GM23338 (cell line): ENCODE data around the gene MATCAP1. TPM values are rescaled to one million over a fixed set of nuclear protein-coding genes. Genes with fewer than 3 reads are reported as not detected.

ENCODE experiments used
- ATAC-seq: fragments of 200-7000 bp; cut with Tn5 transposase; 3 replicates; pipeline ENCODE4 v1.9.1; 2020
- DNase-seq: peaks from one replicate; pipeline ENCODE4 v3.0.0-alpha.2; 2015; ENCODE audit warnings: low spot score
- H2AFZ ChIP-seq: fragments of 200-600 bp; sonication (generic); 2 replicates; pipeline ENCODE4 v1.8.0; 2016; ENCODE audit warnings: antibody characterized with exemption, mild to moderate bottlenecking, moderate library complexity
- H3F3A ChIP-seq: fragments of 200-600 bp; sonication (generic); replicated peaks from 2 replicates; pipeline ENCODE4 v1.8.0; 2017; ENCODE audit warnings: antibody characterized with exemption, mixed run types, low read depth
- H3K27ac ChIP-seq: fragments of 200-600 bp; sonication (generic); 2 replicates; pipeline ENCODE4 v1.6.1; 2016; ENCODE audit warnings: low read depth
- H3K27me3 ChIP-seq: fragments of 200-600 bp; sonication (generic); 2 replicates; pipeline ENCODE4 v1.8.0; 2016; ENCODE audit warnings: mild to moderate bottlenecking, mixed run types, moderate library complexity; ENCODE audit not compliant: insufficient read depth
- H3K36me3 ChIP-seq: fragments of 200-600 bp; sonication (generic); 2 replicates; pipeline ENCODE4 v1.8.0; 2016; ENCODE audit warnings: mild to moderate bottlenecking; ENCODE audit not compliant: insufficient read depth
- H3K4me1 ChIP-seq: fragments of 200-600 bp; sonication (generic); 2 replicates; pipeline ENCODE4 v1.8.0; 2016; ENCODE audit warnings: mild to moderate bottlenecking, moderate library complexity; ENCODE audit not compliant: insufficient read depth
- H3K4me2 ChIP-seq: fragments of 200-600 bp; sonication (generic); 2 replicates; pipeline ENCODE4 v1.7.1; 2017; ENCODE audit warnings: mixed run types
- H3K4me3 ChIP-seq: fragments of 200-600 bp; sonication (generic); 2 replicates; pipeline ENCODE4 v1.6.1; 2016; ENCODE audit warnings: mixed run types
- H3K79me2 ChIP-seq: fragments of 200-600 bp; sonication (generic); replicated peaks from 2 replicates; pipeline ENCODE4 v1.8.0; 2017; ENCODE audit warnings: mild to moderate bottlenecking; ENCODE audit not compliant: insufficient read depth
- H3K9me2 ChIP-seq: fragments of 200-600 bp; sonication (generic); 2 replicates; pipeline ENCODE4 v1.8.0; 2017; ENCODE audit not compliant: insufficient read depth
- H4K20me1 ChIP-seq: fragments of 200-600 bp; sonication (generic); replicated peaks from 2 replicates; pipeline ENCODE4 v1.8.0; 2017; ENCODE audit warnings: mild to moderate bottlenecking; ENCODE audit not compliant: insufficient read depth
- H3K27ac Mint-ChIP-seq: 2 replicates; pipeline ENCODE4 v1.8.0; 2020; ENCODE audit warnings: inconsistent platforms, mild to moderate bottlenecking, moderate library complexity, mixed read lengths
- H3K27me3 Mint-ChIP-seq: 3 replicates; pipeline ENCODE4 v1.8.0; 2022; ENCODE audit warnings: low read depth, mild to moderate bottlenecking, moderate library complexity, mixed read lengths, inconsistent platforms; ENCODE audit not compliant: insufficient read depth, poor library complexity
- H3K36me3 Mint-ChIP-seq: 3 replicates; pipeline ENCODE4 v1.8.0; 2021; ENCODE audit warnings: low read depth, mild to moderate bottlenecking, inconsistent platforms, moderate library complexity, mixed read lengths
- H3K4me1 Mint-ChIP-seq: 3 replicates; pipeline ENCODE4 v1.8.0; 2020; ENCODE audit warnings: mild to moderate bottlenecking, inconsistent platforms, mixed read lengths
- H3K4me3 Mint-ChIP-seq: 3 replicates; pipeline ENCODE4 v1.8.0; 2021; ENCODE audit warnings: moderate library complexity, mild to moderate bottlenecking, inconsistent platforms, mixed read lengths
- H3K9me3 Mint-ChIP-seq: 3 replicates; pipeline ENCODE4 v1.8.0; 2020; ENCODE audit warnings: moderate library complexity, mild to moderate bottlenecking, inconsistent platforms, mixed read lengths
- CREB1 ChIP-seq: fragments of 250-450 bp; sonication (Bioruptor Pico); IDR thresholded peaks from 2 replicates; pipeline ENCODE4 v1.5.0; 2020; ENCODE audit warnings: low read depth, mild to moderate bottlenecking, moderate library complexity
- CTCF ChIP-seq, 2 experiments: fragments of 200-600 bp in 1 of 2; sonication (generic) in 1 of 2; conservative IDR thresholded peaks; 2 replicates each; pipeline versions ENCODE4 v1.5.1 to v1.6.1; 2016 to 2017; ENCODE audit warnings: antibody characterized with exemption in 2 of 2, low read depth in 2 of 2, mild to moderate bottlenecking in 2 of 2, moderate library complexity in 1 of 2
- ETS1 ChIP-seq: IDR thresholded peaks from 2 replicates; pipeline ENCODE4 v1.6.1; 2016; ENCODE audit warnings: antibody characterized with exemption
- EZH2 ChIP-seq: fragments of 200-600 bp; sonication (generic); IDR thresholded peaks from one replicate; pipeline ENCODE4 v1.8.0; 2017; ENCODE audit warnings: antibody characterized with exemption, mild to moderate bottlenecking, low read depth; ENCODE audit not compliant: unreplicated experiment
- JUNB ChIP-seq: IDR thresholded peaks from one replicate; pipeline ENCODE4 v1.6.1; 2016; ENCODE audit warnings: antibody characterized with exemption; ENCODE audit not compliant: unreplicated experiment
- REST ChIP-seq: IDR thresholded peaks from one replicate; pipeline ENCODE4 v1.6.1; 2018; ENCODE audit warnings: antibody characterized with exemption; ENCODE audit not compliant: unreplicated experiment
- STAT1 ChIP-seq: IDR thresholded peaks from one replicate; pipeline ENCODE4 v1.6.1; 2016; ENCODE audit warnings: antibody characterized with exemption; ENCODE audit not compliant: unreplicated experiment
- ZNF114 ChIP-seq: fragments of 250-450 bp; sonication (Bioruptor Pico); IDR thresholded peaks from 2 replicates; pipeline ENCODE4 v1.5.0; 2020; ENCODE audit warnings: mild to moderate bottlenecking, moderate library complexity
- ZNF331 ChIP-seq: fragments of 250-450 bp; sonication (Bioruptor Pico); IDR thresholded peaks from 2 replicates; pipeline ENCODE4 v1.5.0; 2020; ENCODE audit warnings: low read depth, mild to moderate bottlenecking, moderate library complexity
- polyA plus RNA-seq: library from polyadenylated mRNA; unstranded; fragments of >200 nt; fragmentation: Nextera tagmentation; extraction: Ambion mirVana; gene quantifications from 2 replicates; pipeline ENCODE4 v1.2.1, GENCODE V29; 2016
- total RNA-seq: library from RNA; depleted of rRNA; stranded (reverse); fragments of >200 nt; shearing (Covaris generic); gene quantifications from 2 replicates; pipeline ENCODE4 v1.2.3, GENCODE V29; 2014

MATCAP1 gene
- total and polyA plus RNA-seq, 2 experiments from 2014 or later = 9.5 to 22.7 TPM

- Histone ChIP-seq H3K27ac (no peak overlapping the region), H3K36me3 (peaks cover 20% of the 10 kb centered on the region; the same call in 1 of the 2 replicates), H3K4me1 (peaks cover 16% of the 10 kb centered on the region), H3K4me3 (no peak overlapping the region), H3K9me2 (no peaks in the 10 kb centered on the region), H4K20me1 (peaks cover 22% of the 10 kb centered on the region), H2AFZ (no peak overlapping the region), H3K79me2 (peaks cover 21% of the 10 kb centered on the region), H3K27me3 (no peaks in the 10 kb centered on the region), H3F3A (peaks cover 23% of the 10 kb centered on the region; the same call in 1 of the 2 replicates), H3K4me2 (no peak overlapping the region)
- H3K4me3 Mint-ChIP-seq = peak overlapping the region; percentile 10; the same call in 1 of the 3 replicates
- ATAC-seq (no peak), DNase-seq (no peak)
- peaks cover 52% of the 10 kb centered on the region for H3K36me3 Mint-ChIP-seq
- peaks cover 24% of the 10 kb centered on the region for H3K4me1 Mint-ChIP-seq
- no peaks in the 10 kb centered on the region for H3K9me3 Mint-ChIP-seq
- peaks cover 18% of the 10 kb centered on the region for H3K27me3 Mint-ChIP-seq
- H3K27ac Mint-ChIP-seq = no peak overlapping the region
- no peak for TF ChIP-seq ETS1
- TF ChIP-seq STAT1 = no peak
- no peak for TF ChIP-seq JUNB
- TF ChIP-seq ZNF114 = no peak
- no peak for TF ChIP-seq REST
- TF ChIP-seq EZH2 = no peak
- no peak for TF ChIP-seq ZNF331 (CRISPR knock-in tag)
- no peak for TF ChIP-seq CREB1 (CRISPR knock-in tag)
These were observed 11.9 kb upstream of the MATCAP1 start for GRCh38 chr16:67195676-67196075.

GRCh38 chr16:67194260-67194659 lies 10.5 kb upstream of the MATCAP1 start:
- Mint-ChIP-seq H3K27ac (no peak overlapping the region), H3K4me3 (peak overlapping the region; percentile 93; the same call in 2 of the 3 replicates)

More at GRCh38 chr16:67194260-67194659, 10.5 kb upstream of the MATCAP1 start:
- no peak overlapping the region for H3K4me3 ChIP-seq
- H2AFZ ChIP-seq = no peak overlapping the region
- H3K36me3 ChIP-seq = peaks cover 20% of the 10 kb centered on the region; the same call in 1 of the 2 replicates
- H3K4me1 ChIP-seq = peaks cover 16% of the 10 kb centered on the region
- no peak for TF ChIP-seq STAT1
- no peak for TF ChIP-seq ETS1
- no peak for TF ChIP-seq ZNF331 (CRISPR knock-in tag)
- TF ChIP-seq CTCF (conservative IDR thresholded peaks at IDR 0.05; ENCODE audit: low read depth in 2 of 2) = no peak
- no peak for TF ChIP-seq ZNF114
- peaks cover 10% of the 10 kb centered on the region for H3K27me3 Mint-ChIP-seq
- ATAC-seq (no peak), DNase-seq (no peak)
- peaks cover 49% of the 10 kb centered on the region for H3K36me3 Mint-ChIP-seq
- peaks cover 21% of the 10 kb centered on the region for H3K79me2 ChIP-seq
- H3K4me1 Mint-ChIP-seq = peaks cover 26% of the 10 kb centered on the region
- H3K27ac ChIP-seq = no peak overlapping the region
- H3K27me3 ChIP-seq = no peaks in the 10 kb centered on the region
- peaks cover 22% of the 10 kb centered on the region for H4K20me1 ChIP-seq
- no peak overlapping the region for H3K4me2 ChIP-seq
- H3K9me3 Mint-ChIP-seq = no peaks in the 10 kb centered on the region
- H3K9me2 ChIP-seq = no peaks in the 10 kb centered on the region
- peaks cover 23% of the 10 kb centered on the region; the same call in 1 of the 2 replicates for H3F3A ChIP-seq
